HG02973 (cell line): ENCODE results near the gene SLC25A33.
"Not testable (repeated sequence)": the region's sequence is repeated elsewhere in the genome, so short reads cannot be mapped to it uniquely, and the experiment has no call there.

ENCODE experiments used
- ATAC-seq: cut with Tn5 transposase; IDR thresholded peaks from one replicate; pipeline ENCODE4 v1.9.1; 2021; ENCODE audit warnings: moderate library complexity; ENCODE audit not compliant: unreplicated experiment

The SLC25A33 gene

DNA sequence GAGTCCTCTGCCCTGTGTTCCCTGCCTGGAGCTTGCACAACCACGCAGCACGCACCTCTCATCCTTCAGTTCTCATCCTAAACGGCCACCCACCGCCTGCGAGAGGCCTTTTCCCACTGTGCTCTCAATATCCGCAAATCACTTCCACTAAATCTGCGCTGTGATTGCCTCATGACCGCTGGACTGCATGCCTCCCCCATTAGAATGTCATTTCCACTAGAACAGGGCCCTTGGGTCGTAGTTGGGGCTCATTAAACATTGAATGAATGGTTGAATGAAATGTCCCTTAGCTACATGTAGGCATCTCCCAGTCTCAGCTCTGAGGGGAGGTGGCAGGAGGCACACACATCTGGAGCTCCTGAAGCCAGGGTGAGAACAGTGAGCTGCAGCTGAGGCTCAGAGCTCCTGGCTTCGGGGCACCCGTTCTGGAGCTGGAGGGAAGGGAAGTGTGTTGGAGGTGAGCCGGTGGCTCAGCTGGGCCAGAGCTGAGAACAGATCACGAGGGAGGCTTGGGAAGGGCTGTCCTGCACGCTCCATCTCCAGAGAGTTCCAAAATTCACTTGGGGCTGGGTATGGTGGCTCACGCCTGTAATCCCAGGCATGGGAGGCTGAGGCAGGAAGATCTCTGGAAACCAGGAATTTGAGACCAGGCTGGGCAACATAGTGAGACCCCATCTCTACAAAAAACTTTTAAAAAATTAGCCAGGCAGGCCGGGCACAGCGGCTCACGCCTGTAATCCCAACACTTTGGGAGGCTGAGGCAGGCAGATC is 79.8 kb downstream of the SLC25A33 start:
- no peak for ATAC-seq

- no peak for ATAC-seq
These were observed 81.8 kb downstream of the SLC25A33 start for GRCh38 chr1:9621032-9621431.

DNA sequence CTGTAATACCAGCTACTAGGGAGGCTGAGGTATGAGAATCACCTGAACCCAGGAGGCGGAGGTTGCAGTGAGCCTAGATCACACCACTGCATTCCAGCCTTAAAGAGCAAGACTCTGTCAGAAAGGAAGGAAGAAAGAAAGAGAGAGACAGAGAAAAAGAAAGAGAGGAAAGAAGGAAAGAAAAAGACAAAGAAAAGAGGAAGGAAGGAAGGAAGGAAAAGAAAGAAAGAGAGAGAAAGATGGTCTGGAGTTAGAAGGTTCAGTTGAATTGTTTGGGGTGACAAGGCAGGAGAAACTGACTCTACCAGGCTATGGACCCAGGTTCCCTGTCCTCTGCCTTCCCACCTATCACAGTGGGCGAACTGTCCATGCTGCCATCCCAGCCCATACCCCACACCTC is 84.8 kb downstream of the SLC25A33 start:
- ATAC-seq = no peak

GRCh38 chr1:9625030-9625429 is 85.8 kb downstream of the SLC25A33 start:
- ATAC-seq = not testable (repeated sequence)

- peak; percentile 38 for ATAC-seq
These were observed 86.9 kb downstream of the SLC25A33 start for GRCh38 chr1:9626201-9626608.

DNA sequence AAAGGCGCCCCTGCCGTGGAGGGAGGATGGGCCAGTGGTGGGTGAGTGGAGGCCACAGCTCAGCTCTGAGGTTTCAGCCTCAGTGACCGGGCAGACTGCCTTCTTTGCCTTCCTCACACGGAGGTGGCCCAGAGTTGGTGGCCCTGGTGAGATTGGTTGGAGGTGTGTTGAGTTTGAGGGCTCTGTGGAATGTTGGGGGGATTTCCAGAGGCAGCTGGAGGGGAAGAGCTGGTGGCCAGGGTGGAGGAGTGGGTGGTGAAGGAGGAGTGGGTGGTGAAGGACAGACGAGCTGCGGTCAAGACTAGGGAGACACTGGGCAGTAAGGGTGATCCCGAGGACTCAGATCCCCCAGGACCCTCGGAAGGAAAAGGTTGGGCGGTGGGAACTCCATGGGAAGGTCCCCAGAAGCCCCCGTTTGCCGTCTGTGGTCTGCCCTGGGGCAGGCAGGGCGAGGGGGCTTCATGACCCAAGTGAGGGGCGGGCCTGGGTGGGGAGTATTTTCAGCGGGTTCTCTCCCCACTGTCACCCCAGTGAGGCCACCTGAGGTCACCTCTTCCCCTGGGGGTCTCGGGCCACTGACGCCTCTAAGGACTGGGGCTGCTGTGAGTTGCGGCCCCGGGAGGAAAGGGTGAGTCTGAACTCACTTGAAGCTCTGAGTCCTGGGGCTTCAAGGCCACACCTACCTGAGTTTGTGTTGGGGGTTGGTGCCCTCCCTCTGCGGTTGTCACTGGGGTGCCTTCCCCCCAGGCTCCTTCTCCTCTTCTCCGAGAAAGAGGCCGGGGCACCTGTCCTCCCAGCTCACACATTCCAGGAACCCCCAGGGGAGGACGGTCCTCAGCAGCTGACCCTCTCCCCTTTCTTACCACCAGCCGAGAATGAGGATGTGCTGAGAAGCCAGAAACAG is 89.5 kb downstream of the SLC25A33 start:
- ATAC-seq = no peak

- no peak for ATAC-seq
These were observed 90.4 kb downstream of the SLC25A33 start for GRCh38 chr1:9629445-9630201.

DNA sequence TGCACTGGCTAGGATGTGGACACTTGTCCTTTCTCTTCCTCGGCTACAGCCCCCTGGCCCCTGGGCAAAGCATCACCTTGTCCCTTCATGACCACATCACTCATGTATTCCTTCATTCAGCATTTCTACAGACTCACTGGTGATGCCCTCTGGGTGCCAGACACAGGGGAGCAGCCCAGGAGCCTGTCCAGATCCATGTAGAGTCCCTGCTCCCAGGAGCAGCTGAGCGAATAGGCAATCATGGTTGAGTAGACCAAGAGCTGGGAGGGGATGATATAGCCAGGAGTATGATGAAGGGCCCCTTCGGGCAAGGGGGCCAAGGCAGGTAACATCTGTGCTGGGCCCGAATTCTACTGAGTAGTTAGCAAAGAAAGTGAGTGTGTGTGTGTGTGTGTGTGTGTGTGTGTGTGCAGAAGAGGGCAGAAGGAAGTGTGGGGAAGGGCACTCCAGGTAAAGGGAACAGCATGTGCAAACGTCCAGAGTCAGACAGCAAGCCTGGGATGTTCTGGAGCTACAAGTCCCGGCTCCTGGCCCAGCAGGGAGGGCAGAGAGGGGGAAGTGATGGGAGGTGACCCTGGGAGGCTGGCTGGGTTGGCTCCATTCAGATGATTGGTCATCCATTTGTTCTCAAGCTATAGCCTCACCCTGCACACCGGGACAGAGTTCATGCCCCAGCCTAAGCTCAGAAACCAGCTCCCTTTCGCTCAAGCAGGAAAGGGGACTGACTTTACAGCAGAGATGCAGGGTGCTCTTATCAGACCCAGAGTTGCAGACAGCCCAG is 91.3 kb downstream of the SLC25A33 start:
- ATAC-seq = no peak

DNA sequence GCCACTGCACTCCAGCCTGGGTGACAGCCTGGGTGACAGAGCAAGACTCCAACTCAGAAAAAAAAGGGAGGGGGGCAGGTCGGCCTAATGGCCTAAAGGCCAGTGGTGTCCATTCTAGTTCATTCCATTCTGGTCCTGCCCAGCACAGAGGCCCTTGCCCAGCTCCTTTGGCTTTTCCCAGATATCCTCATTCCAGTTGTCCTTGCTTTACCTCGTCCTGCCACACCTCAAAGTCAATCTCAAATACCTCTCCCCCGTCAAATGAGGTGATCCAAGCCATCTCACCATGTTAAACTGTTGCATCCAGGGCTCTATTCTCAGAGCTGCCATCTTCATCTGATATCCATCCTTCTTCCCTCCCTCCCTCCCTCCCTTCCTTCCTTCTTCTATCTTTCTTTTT is 92.3 kb downstream of the SLC25A33 start:
- ATAC-seq = no peak

DNA sequence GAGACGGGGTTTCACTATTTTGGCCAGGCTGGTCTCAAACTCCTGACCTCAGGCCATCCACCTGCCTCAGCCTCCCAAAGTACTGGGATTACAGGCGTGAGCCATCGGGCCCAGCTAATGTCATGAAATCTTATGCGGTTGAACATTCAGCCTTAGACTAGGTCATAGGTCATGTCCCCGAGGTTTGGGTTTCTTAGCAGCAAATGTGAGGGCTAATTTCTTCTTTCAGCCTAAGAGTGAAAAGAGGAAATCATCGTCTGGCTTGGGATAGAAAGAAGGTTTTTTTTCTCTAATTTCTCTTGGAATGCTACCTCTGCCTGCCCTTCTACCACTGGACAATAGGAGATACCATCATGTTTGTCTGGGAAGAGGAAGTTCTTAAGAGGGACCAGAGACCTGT is 94.2 kb downstream of the SLC25A33 start:
- no peak for ATAC-seq

DNA sequence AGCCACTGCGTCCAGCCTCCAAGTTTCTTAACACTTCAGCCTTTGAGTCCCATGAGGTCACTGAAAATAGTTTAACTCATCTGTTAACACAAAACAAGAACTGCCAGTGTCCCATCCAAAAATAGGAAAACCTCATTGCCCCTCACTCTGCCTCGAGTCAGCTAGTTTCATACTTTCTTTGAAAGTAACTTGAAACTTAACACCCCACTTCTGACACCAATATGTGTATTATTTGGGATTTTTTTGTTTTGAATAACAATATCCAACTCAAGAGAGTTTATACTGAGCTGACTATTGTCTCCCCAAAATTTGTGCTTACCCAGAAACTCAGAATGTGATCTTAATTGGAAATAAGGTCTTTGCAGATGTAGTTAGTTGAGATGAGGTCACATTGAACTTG is 95.3 kb downstream of the SLC25A33 start:
- no peak for ATAC-seq
